OCI-LY7 (cell line): ENCODE results near the gene FBXW7.

ENCODE experiments used
- CTCF ChIP-seq: fragments of 200-600 bp; sonication (generic); conservative IDR thresholded peaks from 2 replicates; pipeline ENCODE4 v1.5.1; 2014; ENCODE audit warnings: mild to moderate bottlenecking, antibody characterized with exemption, low read length, moderate library complexity, mixed read lengths
- EZH2phosphoT487 ChIP-seq: fragments of 200-600 bp; sonication (generic); IDR thresholded peaks from 2 replicates; pipeline ENCODE4 v1.6.1; 2018; ENCODE audit warnings: low read depth, borderline replicate concordance, mild to moderate bottlenecking, mixed run types, antibody characterized with exemption, low read length, moderate library complexity, mixed read lengths

- TF ChIP-seq CTCF = no peak
- TF ChIP-seq EZH2phosphoT487 = no peak
These were observed 214.0 kb downstream of the FBXW7 start for GRCh38 chr4:152321923-152322322.
